Neural progenitor cell (in vitro differentiated cells): ENCODE results near the gene BOC. TPM values are rescaled to one million over a fixed set of nuclear protein-coding genes. Genes with fewer than 3 reads are reported as not detected.
A peak's percentile ranks its signal among the peaks of the same experiment; 100 is the strongest.
"Not testable (repeated sequence)": the region's sequence is repeated elsewhere in the genome, so short reads cannot be mapped to it uniquely, and the experiment has no call there.

Experiments used
- DNase-seq: peaks from one replicate; pipeline ENCODE4 v3.0.0-alpha.2; 2016; ENCODE audit warnings: low spot score
- H2AFZ ChIP-seq: fragments of 200-600 bp; sonication (generic); replicated peaks from 2 replicates; pipeline ENCODE4 v1.6.1; 2016; ENCODE audit warnings: antibody characterized with exemption
- H3F3A ChIP-seq: fragments of 200-600 bp; sonication (generic); 2 replicates; pipeline ENCODE4 v1.6.1; 2016; ENCODE audit warnings: antibody characterized with exemption, low read depth
- H3K27ac ChIP-seq: fragments of 200-600 bp; sonication (generic); 2 replicates; pipeline ENCODE4 v1.5.1; 2016; ENCODE audit warnings: mild to moderate bottlenecking
- H3K27me3 ChIP-seq: fragments of 200-600 bp; sonication (generic); 2 replicates; pipeline ENCODE4 v1.6.1; 2016; ENCODE audit warnings: mild to moderate bottlenecking, moderate library complexity
- H3K36me3 ChIP-seq: fragments of 200-600 bp; sonication (generic); 2 replicates; pipeline ENCODE4 v1.5.1; 2016
- H3K4me1 ChIP-seq: fragments of 200-600 bp; sonication (generic); 2 replicates; pipeline ENCODE4 v1.6.1; 2016; ENCODE audit warnings: mixed run types
- H3K4me2 ChIP-seq: fragments of 200-600 bp; sonication (generic); 2 replicates; pipeline ENCODE4 v1.6.1; 2016
- H3K4me3 ChIP-seq: fragments of 200-600 bp; sonication (generic); 2 replicates; pipeline ENCODE4 v1.5.1; 2016
- H3K79me2 ChIP-seq: fragments of 200-600 bp; sonication (generic); 2 replicates; pipeline ENCODE4 v1.6.1; 2016; ENCODE audit warnings: low read depth
- H3K9ac ChIP-seq: fragments of 200-600 bp; sonication (generic); 2 replicates; pipeline ENCODE4 v1.6.1; 2016
- H3K9me3 ChIP-seq: fragments of 200-600 bp; sonication (generic); 2 replicates; pipeline ENCODE4 v1.5.1; 2016; ENCODE audit warnings: low read depth
- H4K20me1 ChIP-seq: fragments of 200-600 bp; sonication (generic); 2 replicates; pipeline ENCODE4 v1.6.1; 2016; ENCODE audit warnings: low read depth
- H3K27ac Mint-ChIP-seq: 3 replicates; pipeline ENCODE4 v1.8.0; 2021; ENCODE audit warnings: mixed read lengths
- H3K27me3 Mint-ChIP-seq: 2 replicates; pipeline ENCODE4 v1.8.0; 2022; ENCODE audit warnings: low read depth, mild to moderate bottlenecking, inconsistent platforms, moderate library complexity, mixed read lengths; ENCODE audit not compliant: insufficient read depth
- H3K36me3 Mint-ChIP-seq: 3 replicates; pipeline ENCODE4 v1.8.0; 2021; ENCODE audit warnings: mixed read lengths
- H3K4me1 Mint-ChIP-seq: 3 replicates; pipeline ENCODE4 v1.8.0; 2021; ENCODE audit warnings: mixed read lengths
- H3K4me3 Mint-ChIP-seq: 3 replicates; pipeline ENCODE4 v1.8.0; 2021; ENCODE audit warnings: mild to moderate bottlenecking, moderate library complexity, mixed read lengths
- H3K9me3 Mint-ChIP-seq: 3 replicates; pipeline ENCODE4 v1.8.0; 2020; ENCODE audit warnings: mixed read lengths
- EZH2 ChIP-seq: fragments of 200-600 bp; sonication (generic); IDR thresholded peaks from 2 replicates; pipeline ENCODE4 v1.6.1; 2017; ENCODE audit warnings: antibody characterized with exemption, mild to moderate bottlenecking, moderate library complexity
- EZH2phosphoT487 ChIP-seq: fragments of 200-600 bp; sonication (generic); IDR thresholded peaks from 2 replicates; pipeline ENCODE4 v1.6.1; 2017; ENCODE audit warnings: antibody characterized with exemption
- total RNA-seq: library from RNA; depleted of rRNA; stranded (reverse); fragments of >200 nt; gene quantifications from 2 replicates; pipeline ENCODE4 v1.2.3, GENCODE V29; 2015; ENCODE audit warnings: low replicate concordance
- TF ChIP-seq, protein P1 (sequence below): fragments of 200-600 bp; sonication (generic); IDR thresholded peaks from 2 replicates; pipeline ENCODE4 v1.5.1; 2017; ENCODE audit warnings: antibody characterized with exemption, mild to moderate bottlenecking

Gene BOC
- total RNA-seq, 1 donor from 2014 or later = 35.2 TPM

DNA sequence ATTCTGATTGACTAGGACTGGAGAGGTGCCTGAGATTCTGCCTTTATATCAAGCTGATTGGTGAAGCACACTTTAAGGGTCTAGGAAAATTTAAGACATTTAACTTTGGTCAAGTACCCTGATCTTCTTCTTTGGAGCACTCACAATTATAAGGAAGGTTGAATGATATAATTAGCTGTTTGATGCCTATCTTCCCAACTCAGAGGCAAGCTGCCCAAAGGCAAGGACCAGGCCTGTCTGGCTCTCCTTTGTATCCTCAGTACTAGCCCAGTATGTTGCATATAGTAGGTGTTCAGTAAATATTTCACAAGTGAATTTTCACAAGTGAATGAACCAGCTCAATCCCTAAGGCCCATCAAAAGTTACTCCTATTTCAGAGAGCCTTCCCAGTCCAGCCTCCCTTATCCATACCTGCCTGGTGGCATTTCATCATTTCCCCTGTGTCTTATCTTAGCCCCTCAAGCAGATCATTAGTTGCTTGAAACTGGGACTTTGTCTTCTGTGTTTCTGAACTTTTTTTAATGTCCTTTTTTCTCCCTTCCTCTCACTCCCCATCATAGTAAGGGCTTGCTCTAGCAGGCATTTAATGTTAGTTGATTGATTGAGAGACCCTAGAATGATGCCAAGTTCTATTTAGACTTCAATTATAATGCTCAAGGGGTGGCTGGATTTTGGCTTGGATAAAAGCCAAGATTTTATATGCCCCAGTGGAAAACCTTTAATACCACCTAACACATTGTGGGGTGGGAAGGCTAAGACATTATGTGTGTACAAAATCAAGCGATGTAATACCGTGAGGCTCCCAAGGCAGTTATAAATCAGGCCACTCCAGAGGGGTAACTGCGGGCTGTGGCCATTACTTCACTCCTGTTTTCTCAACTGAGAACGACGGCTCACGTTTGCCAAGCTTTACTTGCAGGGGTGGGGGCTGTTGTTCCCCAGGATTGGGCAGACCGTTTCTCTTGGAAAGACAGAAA, 43.2 kb upstream of the BOC start:
- Histone ChIP-seq H3K4me1 (peaks cover 37% of the 10 kb centered on the region), H3K27ac (no peak overlapping the region), H3K79me2 (no peaks in the 10 kb centered on the region), H3K9me3 (no peaks in the 10 kb centered on the region), H3K4me3 (no peak overlapping the region), H3F3A (peaks cover 35% of the 10 kb centered on the region), H3K9ac (no peak overlapping the region), H3K27me3 (no peaks in the 10 kb centered on the region), H4K20me1 (no peaks in the 10 kb centered on the region), H3K4me2 (no peak overlapping the region), H3K36me3 (no peaks in the 10 kb centered on the region), H2AFZ (peak overlapping the region; percentile 22)
- no peak for DNase-seq
- Mint-ChIP-seq H3K9me3 (peaks cover 6% of the 10 kb centered on the region), H3K4me3 (no peak overlapping the region), H3K36me3 (peaks cover 2% of the 10 kb centered on the region), H3K27ac (no peak overlapping the region), H3K4me1 (peaks cover 22% of the 10 kb centered on the region), H3K27me3 (peaks cover 6% of the 10 kb centered on the region)
- TF ChIP-seq, protein P1, sequence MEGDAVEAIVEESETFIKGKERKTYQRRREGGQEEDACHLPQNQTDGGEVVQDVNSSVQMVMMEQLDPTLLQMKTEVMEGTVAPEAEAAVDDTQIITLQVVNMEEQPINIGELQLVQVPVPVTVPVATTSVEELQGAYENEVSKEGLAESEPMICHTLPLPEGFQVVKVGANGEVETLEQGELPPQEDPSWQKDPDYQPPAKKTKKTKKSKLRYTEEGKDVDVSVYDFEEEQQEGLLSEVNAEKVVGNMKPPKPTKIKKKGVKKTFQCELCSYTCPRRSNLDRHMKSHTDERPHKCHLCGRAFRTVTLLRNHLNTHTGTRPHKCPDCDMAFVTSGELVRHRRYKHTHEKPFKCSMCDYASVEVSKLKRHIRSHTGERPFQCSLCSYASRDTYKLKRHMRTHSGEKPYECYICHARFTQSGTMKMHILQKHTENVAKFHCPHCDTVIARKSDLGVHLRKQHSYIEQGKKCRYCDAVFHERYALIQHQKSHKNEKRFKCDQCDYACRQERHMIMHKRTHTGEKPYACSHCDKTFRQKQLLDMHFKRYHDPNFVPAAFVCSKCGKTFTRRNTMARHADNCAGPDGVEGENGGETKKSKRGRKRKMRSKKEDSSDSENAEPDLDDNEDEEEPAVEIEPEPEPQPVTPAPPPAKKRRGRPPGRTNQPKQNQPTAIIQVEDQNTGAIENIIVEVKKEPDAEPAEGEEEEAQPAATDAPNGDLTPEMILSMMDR = no peak
- TF ChIP-seq EZH2 (no peak), EZH2phosphoT487 (no peak)

DNA sequence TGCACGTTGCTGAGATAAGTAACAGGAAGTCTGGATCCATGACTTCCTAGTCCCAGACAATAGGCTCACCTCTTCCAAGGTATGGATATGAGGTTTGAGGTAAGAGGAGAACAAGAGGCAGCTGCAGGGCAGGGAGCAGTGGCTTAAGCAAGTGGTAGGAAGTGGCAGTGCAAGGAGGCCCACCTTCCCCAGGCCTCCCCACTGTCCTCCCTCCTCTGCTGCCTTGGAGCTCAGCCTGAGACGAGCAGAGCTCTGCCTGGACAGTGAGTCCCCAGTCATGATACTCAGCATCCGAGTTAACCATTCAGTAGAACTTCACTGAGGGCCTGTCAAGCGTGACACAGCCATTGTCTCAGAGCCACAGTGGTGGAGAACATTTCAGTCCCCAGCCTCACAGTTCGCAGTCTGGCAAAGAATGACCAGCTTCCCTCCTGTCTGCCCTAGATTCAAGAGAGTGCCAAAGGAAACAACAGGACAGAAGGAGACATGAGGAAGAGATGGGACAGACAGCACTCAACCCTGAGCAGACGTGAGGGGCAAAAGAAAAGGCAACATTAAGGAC, 41.4 kb upstream of the BOC start:
- peaks cover 3% of the 10 kb centered on the region for H3K27me3 Mint-ChIP-seq
- no peaks in the 10 kb centered on the region for H3K36me3 ChIP-seq
- peaks cover 34% of the 10 kb centered on the region for H3F3A ChIP-seq
- peak overlapping the region; percentile 87 for H3K27ac Mint-ChIP-seq
- H4K20me1 ChIP-seq = no peaks in the 10 kb centered on the region
- H3K9me3 Mint-ChIP-seq = peaks cover 6% of the 10 kb centered on the region
- peaks cover 10% of the 10 kb centered on the region for H3K4me1 Mint-ChIP-seq
- no peak overlapping the region for H3K4me3 Mint-ChIP-seq
- peaks cover 2% of the 10 kb centered on the region for H3K36me3 Mint-ChIP-seq
- no peak overlapping the region for H3K27ac ChIP-seq
- peak; percentile 23 for DNase-seq
- no peaks in the 10 kb centered on the region for H3K9me3 ChIP-seq
- no peak overlapping the region for H3K4me3 ChIP-seq
- no peak overlapping the region for H3K4me2 ChIP-seq
- H3K9ac ChIP-seq = no peak overlapping the region
- H3K4me1 ChIP-seq = peaks cover 35% of the 10 kb centered on the region
- no peaks in the 10 kb centered on the region for H3K27me3 ChIP-seq
- H3K79me2 ChIP-seq = no peaks in the 10 kb centered on the region
- peak overlapping the region; percentile 88 for H2AFZ ChIP-seq
- TF ChIP-seq EZH2phosphoT487 (no peak), EZH2 (no peak)
- TF ChIP-seq, protein P1 = no peak

DNA sequence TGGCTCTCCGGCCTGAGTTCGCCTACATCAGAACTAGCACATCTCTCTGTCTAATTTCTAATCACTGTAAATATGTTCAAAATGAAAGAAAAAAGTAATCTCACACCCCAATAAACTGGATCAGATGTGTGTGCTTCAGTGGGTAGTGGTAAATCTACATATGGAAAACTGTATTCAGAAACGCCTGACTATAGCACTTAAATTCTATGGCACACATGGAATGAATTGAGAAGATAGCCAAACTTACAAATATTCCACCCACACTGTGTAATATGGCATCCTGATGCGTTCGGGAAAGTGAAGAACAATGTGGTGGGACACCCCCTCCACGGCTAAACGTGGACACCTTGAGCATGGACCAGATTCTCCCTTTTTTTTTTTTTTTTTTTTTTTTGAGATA, 40.6 kb upstream of the BOC start:
- H3K9ac ChIP-seq = no peak overlapping the region
- Mint-ChIP-seq H3K9me3 (peaks cover 6% of the 10 kb centered on the region), H3K27ac (no peak overlapping the region), H3K4me3 (no peak overlapping the region), H3K4me1 (peaks cover 6% of the 10 kb centered on the region), H3K36me3 (peaks cover 2% of the 10 kb centered on the region), H3K27me3 (peaks cover 3% of the 10 kb centered on the region)
- H3F3A ChIP-seq = peaks cover 27% of the 10 kb centered on the region
- H4K20me1 ChIP-seq = no peaks in the 10 kb centered on the region
- no peaks in the 10 kb centered on the region for H3K27me3 ChIP-seq
- no peak overlapping the region for H3K4me2 ChIP-seq
- no peak for DNase-seq
- H3K79me2 ChIP-seq = no peaks in the 10 kb centered on the region
- H3K36me3 ChIP-seq = no peaks in the 10 kb centered on the region
- H3K9me3 ChIP-seq = no peaks in the 10 kb centered on the region
- H3K4me1 ChIP-seq = peaks cover 27% of the 10 kb centered on the region
- H3K27ac ChIP-seq = no peak overlapping the region
- no peak overlapping the region for H2AFZ ChIP-seq
- no peak for TF ChIP-seq EZH2phosphoT487
- no peak for TF ChIP-seq EZH2
- TF ChIP-seq, protein P1 = no peak
- no peak overlapping the region for H3K4me3 ChIP-seq

DNA sequence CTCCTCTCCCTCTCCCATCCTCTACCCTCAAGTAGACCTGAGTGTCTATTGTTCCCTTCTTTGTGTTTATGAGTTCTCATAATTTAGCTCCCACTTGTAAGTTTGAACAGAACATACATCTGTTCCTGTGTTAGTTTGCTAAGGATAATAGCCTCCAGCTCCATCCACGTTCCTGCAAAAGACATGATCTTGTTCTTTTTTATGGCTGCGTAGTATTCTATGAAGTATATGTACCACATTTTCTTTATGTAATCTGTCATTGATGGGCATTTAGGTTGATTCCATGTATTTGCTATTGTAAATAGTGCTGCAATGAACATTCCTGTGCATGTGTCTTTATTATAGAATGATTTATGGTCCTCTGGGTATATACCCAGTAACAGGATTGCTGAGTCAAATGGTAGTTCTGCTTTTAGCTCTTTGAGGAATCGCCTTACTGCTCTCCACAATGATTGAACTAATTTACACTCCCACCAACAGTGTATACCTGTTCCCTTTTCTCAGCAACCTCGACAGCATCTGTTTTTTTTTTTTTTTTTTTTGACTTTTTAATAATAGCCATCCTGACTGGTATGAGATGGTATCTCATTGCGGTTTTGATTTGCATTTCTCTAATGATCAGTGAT, 39.6 kb upstream of the BOC start:
- not testable (repeated sequence) for H3K4me1 Mint-ChIP-seq, H3K9me3 Mint-ChIP-seq, H4K20me1 ChIP-seq, H3K79me2 ChIP-seq, H3K4me2 ChIP-seq, H3K27ac Mint-ChIP-seq, H3K4me3 ChIP-seq, DNase-seq, H3K9me3 ChIP-seq, H3K27ac ChIP-seq, H3K36me3 Mint-ChIP-seq, H3K27me3 Mint-ChIP-seq, H3K9ac ChIP-seq, H3K36me3 ChIP-seq, H2AFZ ChIP-seq, H3K27me3 ChIP-seq, H3K4me3 Mint-ChIP-seq
- Histone ChIP-seq H3K4me1 (peaks cover 16% of the 10 kb centered on the region), H3F3A (peaks cover 17% of the 10 kb centered on the region)
